ENCODE results near the gene LRP5.
A peak's percentile ranks its signal among the peaks of the same experiment; 100 is the strongest.
"Not testable (repeated sequence)": the region's sequence is repeated elsewhere in the genome, so short reads cannot be mapped to it uniquely, and the experiment has no call there.

Gene LRP5

GRCh38 chr11:68298659-68299516 lies 13.5 kb upstream of the LRP5 start:
- H3K79me2 ChIP-seq (ENCODE audit: control insufficient read depth, low read length), result no peaks in the 10 kb centered on the region
- no peaks in the 10 kb centered on the region for H3K9me2 ChIP-seq (replicated peaks; ENCODE audit: control insufficient read depth, low read length)
- H3K9me3 ChIP-seq (ENCODE audit: control insufficient read depth, insufficient read depth, low read length), result peaks cover 2% of the 10 kb centered on the region; the same call in 1 of the 2 replicates
- no peak overlapping the region for H3K4me3 ChIP-seq (ENCODE audit: low read length)
- no peak overlapping the region for H3K4me2 ChIP-seq (ENCODE audit: low read length)
- TF ChIP-seq EZH2phosphoT487 (IDR thresholded peaks at IDR 0.05; ENCODE audit: borderline replicate concordance, low read length) (no peak), CTCF (IDR thresholded peaks at IDR 0.05; ENCODE audit: low read depth, low read length, poor library complexity, severe bottlenecking) (no peak)
- no peaks in the 10 kb centered on the region for H3K36me3 ChIP-seq (ENCODE audit: control insufficient read depth, low read length)
- peaks cover 3% of the 10 kb centered on the region for H3F3A ChIP-seq (ENCODE audit: control insufficient read depth, insufficient read depth)
- H3K4me1 ChIP-seq (ENCODE audit: control insufficient read depth, low read length), result peaks cover 44% of the 10 kb centered on the region
- no peaks in the 10 kb centered on the region for H4K20me1 ChIP-seq (ENCODE audit: control insufficient read depth, insufficient read depth, low read depth, low read length)
- no peak overlapping the region for H3K27ac ChIP-seq (ENCODE audit: low read depth, low read length)
- peaks cover 2% of the 10 kb centered on the region; the same call in 1 of the 2 replicates for H3K27me3 ChIP-seq (ENCODE audit: control insufficient read depth, low read length)

- not testable (repeated sequence) for H3K27ac ChIP-seq (ENCODE audit: low read depth, low read length); H4K20me1 ChIP-seq (ENCODE audit: control insufficient read depth, insufficient read depth, low read depth, low read length); H3K4me3 ChIP-seq (ENCODE audit: low read length); H3F3A ChIP-seq (ENCODE audit: control insufficient read depth, insufficient read depth); H3K9me2 ChIP-seq (replicated peaks; ENCODE audit: control insufficient read depth, low read length); H3K36me3 ChIP-seq (ENCODE audit: control insufficient read depth, low read length); H3K9me3 ChIP-seq (ENCODE audit: control insufficient read depth, insufficient read depth, low read length); H3K27me3 ChIP-seq (ENCODE audit: control insufficient read depth, low read length); H3K4me2 ChIP-seq (ENCODE audit: low read length); H3K79me2 ChIP-seq (ENCODE audit: control insufficient read depth, low read length)
- peaks cover 42% of the 10 kb centered on the region for H3K4me1 ChIP-seq (ENCODE audit: control insufficient read depth, low read length)
Measured at GRCh38 chr11:68299517-68299879, 12.9 kb upstream of the LRP5 start.

- Histone ChIP-seq H3K4me2 (ENCODE audit: low read length) (no peak overlapping the region), H3K27me3 (ENCODE audit: control insufficient read depth, low read length) (peaks cover 2% of the 10 kb centered on the region; the same call in 1 of the 2 replicates), H3K4me3 (ENCODE audit: low read length) (no peak overlapping the region), H3F3A (ENCODE audit: control insufficient read depth, insufficient read depth) (no peaks in the 10 kb centered on the region), H3K27ac (ENCODE audit: low read depth, low read length) (no peak overlapping the region), H4K20me1 (ENCODE audit: control insufficient read depth, insufficient read depth, low read depth, low read length) (no peaks in the 10 kb centered on the region), H3K9me3 (ENCODE audit: control insufficient read depth, insufficient read depth, low read length) (peaks cover 7% of the 10 kb centered on the region; the same call in 1 of the 2 replicates), H3K36me3 (ENCODE audit: control insufficient read depth, low read length) (no peaks in the 10 kb centered on the region), H3K9me2 (replicated peaks; ENCODE audit: control insufficient read depth, low read length) (no peaks in the 10 kb centered on the region), H3K4me1 (ENCODE audit: control insufficient read depth, low read length) (peaks cover 35% of the 10 kb centered on the region), H3K79me2 (ENCODE audit: control insufficient read depth, low read length) (no peaks in the 10 kb centered on the region)
- TF ChIP-seq EZH2phosphoT487 (IDR thresholded peaks at IDR 0.05; ENCODE audit: borderline replicate concordance, low read length) (no peak), CTCF (IDR thresholded peaks at IDR 0.05; ENCODE audit: low read depth, low read length, poor library complexity, severe bottlenecking) (peak; percentile 36)
Measured at GRCh38 chr11:68300076-68300830, 12.1 kb upstream of the LRP5 start.

- H3F3A ChIP-seq (ENCODE audit: control insufficient read depth, insufficient read depth), result no peaks in the 10 kb centered on the region
- no peak overlapping the region for H3K27ac ChIP-seq (ENCODE audit: low read depth, low read length)
- no peaks in the 10 kb centered on the region for H3K79me2 ChIP-seq (ENCODE audit: control insufficient read depth, low read length)
- TF ChIP-seq CTCF (IDR thresholded peaks at IDR 0.05; ENCODE audit: low read depth, low read length, poor library complexity, severe bottlenecking) (no peak), EZH2phosphoT487 (IDR thresholded peaks at IDR 0.05; ENCODE audit: borderline replicate concordance, low read length) (no peak)
- peaks cover 7% of the 10 kb centered on the region; the same call in 1 of the 2 replicates for H3K9me3 ChIP-seq (ENCODE audit: control insufficient read depth, insufficient read depth, low read length)
- H4K20me1 ChIP-seq (ENCODE audit: control insufficient read depth, insufficient read depth, low read depth, low read length), result no peaks in the 10 kb centered on the region
- H3K9me2 ChIP-seq (replicated peaks; ENCODE audit: control insufficient read depth, low read length), result no peaks in the 10 kb centered on the region
- no peaks in the 10 kb centered on the region for H3K36me3 ChIP-seq (ENCODE audit: control insufficient read depth, low read length)
- H3K4me3 ChIP-seq (ENCODE audit: low read length), result no peak overlapping the region
- H3K4me2 ChIP-seq (ENCODE audit: low read length), result no peak overlapping the region
- H3K27me3 ChIP-seq (ENCODE audit: control insufficient read depth, low read length), result peaks cover 2% of the 10 kb centered on the region; the same call in 1 of the 2 replicates
- H3K4me1 ChIP-seq (ENCODE audit: control insufficient read depth, low read length), result peaks cover 17% of the 10 kb centered on the region
Measured at GRCh38 chr11:68302256-68302655, 10.1 kb upstream of the LRP5 start.
